ENCODE data around the gene TPCN2. TPM values are rescaled to one million over a fixed set of nuclear protein-coding genes. Genes with fewer than 3 reads are reported as not detected.

Gene TPCN2
- total and polyA plus RNA-seq, 2 of the 8 experiments (the other 6 are each of a cell fraction or from before 2014, with no cell fraction given), result 9.7 to 18.6 TPM

DNA sequence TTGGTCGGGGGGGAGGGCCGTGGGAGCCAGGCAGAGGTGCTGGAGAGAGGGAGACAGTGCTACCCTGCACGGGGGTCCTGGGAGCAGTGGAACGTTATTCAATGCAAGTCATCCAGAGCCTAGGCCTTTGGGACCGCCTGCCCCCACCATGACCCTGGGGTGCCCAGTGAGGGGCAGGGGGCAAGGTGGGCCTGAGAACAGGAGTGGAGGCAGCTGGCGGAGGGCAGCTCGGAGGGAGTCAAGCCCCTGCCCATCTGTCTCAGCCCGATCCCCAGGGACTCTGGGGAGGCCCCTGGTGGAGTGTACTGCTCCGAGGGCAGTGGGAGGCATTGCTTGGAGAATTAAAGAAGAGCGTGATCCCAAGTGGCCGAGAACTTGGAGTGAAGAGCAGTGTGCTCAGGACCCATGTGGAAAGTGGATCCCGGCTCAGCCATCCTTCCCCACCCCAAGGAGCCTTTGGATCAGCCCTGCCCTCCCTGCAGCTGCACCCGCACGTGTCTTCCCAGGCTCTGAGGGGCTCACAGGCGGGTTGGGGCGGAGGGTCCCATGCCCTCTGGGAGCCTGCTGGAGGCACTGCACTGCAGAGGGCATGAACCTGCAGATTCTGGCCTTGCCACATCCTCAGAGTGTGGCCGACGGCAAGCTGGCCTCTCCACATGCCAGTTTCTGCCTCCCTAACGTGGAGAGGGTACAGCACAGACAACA lies 73.0 kb downstream of the TPCN2 start (continued):
- TF ChIP-seq, protein P1, sequence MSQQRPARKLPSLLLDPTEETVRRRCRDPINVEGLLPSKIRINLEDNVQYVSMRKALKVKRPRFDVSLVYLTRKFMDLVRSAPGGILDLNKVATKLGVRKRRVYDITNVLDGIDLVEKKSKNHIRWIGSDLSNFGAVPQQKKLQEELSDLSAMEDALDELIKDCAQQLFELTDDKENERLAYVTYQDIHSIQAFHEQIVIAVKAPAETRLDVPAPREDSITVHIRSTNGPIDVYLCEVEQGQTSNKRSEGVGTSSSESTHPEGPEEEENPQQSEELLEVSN (IDR thresholded peaks at IDR 0.05), result no peak
- no peak for TF ChIP-seq HDAC2 (IDR thresholded peaks at IDR 0.05; ENCODE audit: borderline replicate concordance in 1 of 2, low read depth in 2 of 2, low read length in 2 of 2)
